SK-N-SH (cell line): ENCODE results near the gene CYP1A1. TPM values are rescaled to one million over a fixed set of nuclear protein-coding genes. Genes with fewer than 3 reads are reported as not detected.

ENCODE experiments used
- CTCF ChIA-PET: fragments of 300-600, 350-600 bp; formaldehyde crosslinking; extraction: SDS; loops from one replicate; lab custom pipeline; 2021; lab: Yijun Ruan, JAX
- POLR2A ChIA-PET: fragments of 350-600 bp; sonication (Branson Sonifier 250); formaldehyde crosslinking; extraction: SDS; loops from one replicate; lab custom pipeline; 2020; ENCODE audit warnings: antibody characterized with exemption, inconsistent platforms; lab: Yijun Ruan, JAX
- DNase-seq: peaks from one replicate; pipeline ENCODE4 v3.0.0; 2012
- H2AFZ ChIP-seq: fragments of 200-600 bp; sonication (generic); 2 replicates; pipeline ENCODE4 v1.8.1; 2016; ENCODE audit warnings: antibody characterized with exemption, mild to moderate bottlenecking, low read depth
- H3F3A ChIP-seq: fragments of 200-600 bp; sonication (generic); replicated peaks from 2 replicates; pipeline ENCODE3; 2016; ENCODE audit warnings: antibody characterized with exemption, mild to moderate bottlenecking; ENCODE audit not compliant: insufficient read depth
- H3K27ac ChIP-seq, 2 experiments: fragments of 200-500 bp in 1 of 2; fragments of 200-600 bp in 1 of 2; sonication (Bioruptor generic) in 1 of 2; sonication (generic), shearing (Covaris generic) in 1 of 2; 2 replicates each; pipeline versions ENCODE4 v1.5.1 to v1.6.1; 2014 to 2016; ENCODE audit warnings: low read depth in 2 of 2, inconsistent platforms in 1 of 2, low read length in 1 of 2, mild to moderate bottlenecking in 1 of 2, mixed read lengths in 1 of 2
- H3K27me3 ChIP-seq: fragments of 200-600 bp; sonication (generic), shearing (Covaris generic); 2 replicates; pipeline ENCODE4 v1.6.1; 2016; ENCODE audit warnings: mixed run types; ENCODE audit not compliant: insufficient read depth
- H3K36me3 ChIP-seq, 2 experiments: fragments of 200-500 bp in 1 of 2; fragments of 200-600 bp in 1 of 2; sonication (Bioruptor generic) in 1 of 2; sonication (generic) in 1 of 2; replicated peaks in 1 of 2; 2 replicates each; pipeline versions ENCODE3 to v1.5.1; 2014 to 2016; ENCODE audit warnings: low read length in 1 of 2, mild to moderate bottlenecking in 1 of 2; ENCODE audit not compliant: insufficient read depth in 2 of 2, control insufficient read depth in 1 of 2
- H3K4me1 ChIP-seq, 2 experiments: fragments of 200-500 bp in 1 of 2; fragments of 200-600 bp in 1 of 2; sonication (Bioruptor generic) in 1 of 2; sonication (generic), shearing (Covaris generic) in 1 of 2; 2 replicates each; pipeline versions ENCODE4 v1.5.1 to v1.6.1; 2014 to 2016; ENCODE audit warnings: low read depth in 1 of 2, low read length in 1 of 2, mixed run types in 1 of 2; ENCODE audit not compliant: insufficient read depth in 2 of 2, control insufficient read depth in 1 of 2
- H3K4me2 ChIP-seq: fragments of 200-600 bp; sonication (generic), shearing (Covaris generic); 2 replicates; pipeline ENCODE4 v1.6.1; 2017; ENCODE audit warnings: mixed run types
- H3K4me3 ChIP-seq, 2 experiments: fragments of 200-500 bp in 1 of 2; fragments of 200-600 bp in 1 of 2; sonication (Bioruptor generic) in 1 of 2; sonication (generic), shearing (Covaris generic) in 1 of 2; 2 replicates each; pipeline versions ENCODE4 v1.5.1 to v1.8.1; 2014 to 2016; ENCODE audit warnings: low read depth in 2 of 2, inconsistent platforms in 1 of 2, low read length in 1 of 2, mild to moderate bottlenecking in 1 of 2, mixed read lengths in 1 of 2, moderate library complexity in 1 of 2
- H3K79me2 ChIP-seq: fragments of 200-600 bp; sonication (generic); 2 replicates; pipeline ENCODE4 v1.8.1; 2017; ENCODE audit warnings: mild to moderate bottlenecking; ENCODE audit not compliant: insufficient read depth
- H3K9ac ChIP-seq: fragments of 200-600 bp; sonication (generic); 2 replicates; pipeline ENCODE4 v1.6.1; 2017; ENCODE audit warnings: mixed run types
- H3K9me2 ChIP-seq: fragments of 200-600 bp; sonication (generic); 2 replicates; pipeline ENCODE4 v1.6.1; 2017; ENCODE audit warnings: mixed run types
- H3K9me3 ChIP-seq: fragments of 200-600 bp; sonication (generic); 2 replicates; pipeline ENCODE4 v1.6.1; 2017; ENCODE audit warnings: mixed run types, mild to moderate bottlenecking, moderate library complexity
- H4K20me1 ChIP-seq: fragments of 200-600 bp; sonication (generic); 2 replicates; pipeline ENCODE4 v1.6.1; 2017; ENCODE audit warnings: mild to moderate bottlenecking, mixed run types; ENCODE audit not compliant: insufficient read depth
- ELF1 ChIP-seq: IDR thresholded peaks from 2 replicates; pipeline ENCODE4 v1.4.0; 2012
- IRF3 ChIP-seq: fragments of 150-350 bp; IDR thresholded peaks from 2 replicates; pipeline ENCODE4 v1.6.1; 2016; ENCODE audit warnings: mild to moderate bottlenecking, low read depth, low read length
- JUND ChIP-seq: IDR thresholded peaks from 2 replicates; pipeline ENCODE4 v1.4.0; 2012
- RAD21 ChIP-seq: IDR thresholded peaks from 2 replicates; pipeline ENCODE4 v1.6.1; 2012; ENCODE audit warnings: mild to moderate bottlenecking, low read length
- REST ChIP-seq: IDR thresholded peaks from 2 replicates; pipeline ENCODE4 v1.6.1; 2012; ENCODE audit warnings: mild to moderate bottlenecking, low read depth, low read length, moderate library complexity
- TEAD4 ChIP-seq: IDR thresholded peaks from 2 replicates; pipeline ENCODE4 v1.4.0; 2012; ENCODE audit warnings: mild to moderate bottlenecking, borderline replicate concordance; ENCODE audit not compliant: insufficient read depth
- USF1 ChIP-seq: IDR thresholded peaks from 2 replicates; pipeline ENCODE4 v1.4.0; 2012; ENCODE audit warnings: low read depth, borderline replicate concordance
- USF2 ChIP-seq: fragments of 150-350 bp; IDR thresholded peaks from 2 replicates; pipeline ENCODE4 v1.6.1; 2017; ENCODE audit warnings: antibody characterized with exemption, low read length, low read depth, borderline replicate concordance
- YY1 ChIP-seq: IDR thresholded peaks from 2 replicates; pipeline ENCODE4 v1.4.0; 2012; ENCODE audit warnings: low read depth, mild to moderate bottlenecking
- WGBS: methylation state at CpG from one replicate; pipeline ENCODE4 v1.1.6; 2017; ENCODE audit warnings: low lambda C conversion rate; 5-methylcytosine and 5-hydroxymethylcytosine counted together
- polyA plus RNA-seq, 3 experiments: library from polyadenylated mRNA; depleted of rRNA; stranded (reverse); fragments of >200 nt; gene quantifications; 2 replicates each; pipeline ENCODE4 v1.2.3, GENCODE V29; 2012

CYP1A1 gene
- polyA plus RNA-seq, 1 of the 3 experiments (the other 2 are of a cell fraction), result 0.07 TPM

GRCh38 chr15:74769463-74770025, 44.2 kb upstream of the CYP1A1 start:
- peaks cover 8% of the 10 kb centered on the region; the same call in 1 of the 2 replicates for H3K27me3 ChIP-seq

More at GRCh38 chr15:74769463-74770025, 44.2 kb upstream of the CYP1A1 start:
- Histone ChIP-seq H4K20me1 (no peaks in the 10 kb centered on the region), H3K36me3 (no peaks in the 10 kb centered on the region), H3K9me2 (no peaks in the 10 kb centered on the region), H3K79me2 (no peaks in the 10 kb centered on the region), H3K4me2 (no peak overlapping the region), H3K9me3 (no peaks in the 10 kb centered on the region), H3K4me3 (no peak overlapping the region), H2AFZ (no peak overlapping the region), H3F3A (peaks cover 3% of the 10 kb centered on the region), H3K4me1 (peaks cover 0 to 5% of the 10 kb centered on the region in 2 experiments; a peak in 1 of 4 replicates), H3K9ac (no peak overlapping the region), H3K27ac (no peak overlapping the region)
- TF ChIP-seq USF1, result no peak
- TF ChIP-seq TEAD4, result no peak
- no peak for TF ChIP-seq ELF1
- no peak for TF ChIP-seq YY1
- no peak for TF ChIP-seq REST
- no peak for TF ChIP-seq JUND
- no peak for TF ChIP-seq IRF3
- TF ChIP-seq USF2, result no peak
- TF ChIP-seq RAD21, result no peak
- POLR2A ChIA-PET, result interaction anchor here (0.6 to 2.6 kb wide), 4 partner anchors 14 to 138 kb away, joined by 3 to 15 read pairs (median 6); no protein-coding TSS in a partner anchor
- DNase-seq, result no peak
- CTCF ChIA-PET, result interaction anchor here (0.6 to 24.3 kb wide), 75 partner anchors 9 to 406 kb away, joined by 3 to 1109 read pairs (median 7); partner anchors contain the start of genes ARID3B, CLK3, COX5A and CPLX3
- 22% methylated on average over 5 of the region's 7 CpGs for WGBS
